ENCODE data around the gene RASGRP1.

Gene RASGRP1

DNA sequence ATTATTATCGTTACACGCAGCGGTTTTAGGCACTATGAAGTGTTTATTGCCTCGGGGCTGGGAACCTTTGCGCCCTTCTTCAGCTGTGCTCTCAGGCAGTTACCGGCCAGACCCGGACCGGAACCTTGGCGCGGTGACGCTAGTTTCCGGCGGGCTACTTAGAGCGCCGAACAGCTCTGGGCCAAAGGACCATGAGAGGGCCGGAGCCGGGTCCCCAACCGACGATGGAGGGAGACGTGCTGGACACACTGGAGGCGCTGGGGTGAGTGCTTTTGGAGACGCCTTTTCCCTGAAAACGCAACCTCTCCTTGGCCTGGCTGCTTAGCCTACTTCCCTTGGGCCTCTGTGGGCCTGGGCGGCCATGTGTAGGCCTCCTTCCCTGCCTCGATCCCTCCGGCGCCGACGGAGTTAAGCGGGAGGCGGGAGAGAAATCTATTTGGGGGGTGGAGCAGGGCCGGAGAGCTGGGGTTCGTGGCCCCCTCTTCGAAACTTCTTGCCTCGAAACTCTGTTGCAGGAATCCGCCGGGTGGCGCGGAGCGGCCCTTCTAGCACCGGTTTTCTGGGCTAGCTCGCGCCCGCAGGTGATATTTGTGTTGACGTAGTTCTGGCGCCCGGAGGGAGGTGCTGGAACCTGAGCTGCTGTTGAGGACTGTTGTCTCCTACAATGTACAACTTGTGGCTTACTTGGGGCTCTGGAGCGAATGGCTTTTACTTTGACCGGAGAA lies 110.5 kb downstream of the RASGRP1 start, which contains the start of gene FAM98B:
Gene FAM98B, plus strand, starts transcription at position 157 of the 725 bp plus-strand sequence. Its CDS starts 35 bp downstream, at position 192.
- DNase-seq = peak; percentile 90

DNA sequence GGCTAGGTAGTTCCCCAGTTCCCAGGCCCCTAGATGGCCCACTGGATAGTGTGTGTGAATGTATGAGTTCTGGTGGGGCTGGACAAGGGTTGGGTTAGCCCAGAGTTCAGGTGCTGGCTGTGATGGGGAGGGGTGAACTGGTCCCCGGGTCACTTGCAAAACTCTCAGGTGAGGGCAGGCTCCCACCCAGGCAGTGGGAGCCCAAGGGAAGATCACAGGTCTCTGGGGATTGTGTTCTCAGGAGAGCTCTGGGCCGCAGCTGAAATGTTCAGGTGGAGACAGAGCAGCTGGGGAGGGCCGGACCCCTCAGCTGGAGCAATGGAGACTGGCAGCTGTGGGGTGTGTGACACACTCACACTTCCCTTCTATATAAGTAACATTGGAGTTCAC lies 123.5 kb downstream of the RASGRP1 start:
- DNase-seq = no peak

DNA sequence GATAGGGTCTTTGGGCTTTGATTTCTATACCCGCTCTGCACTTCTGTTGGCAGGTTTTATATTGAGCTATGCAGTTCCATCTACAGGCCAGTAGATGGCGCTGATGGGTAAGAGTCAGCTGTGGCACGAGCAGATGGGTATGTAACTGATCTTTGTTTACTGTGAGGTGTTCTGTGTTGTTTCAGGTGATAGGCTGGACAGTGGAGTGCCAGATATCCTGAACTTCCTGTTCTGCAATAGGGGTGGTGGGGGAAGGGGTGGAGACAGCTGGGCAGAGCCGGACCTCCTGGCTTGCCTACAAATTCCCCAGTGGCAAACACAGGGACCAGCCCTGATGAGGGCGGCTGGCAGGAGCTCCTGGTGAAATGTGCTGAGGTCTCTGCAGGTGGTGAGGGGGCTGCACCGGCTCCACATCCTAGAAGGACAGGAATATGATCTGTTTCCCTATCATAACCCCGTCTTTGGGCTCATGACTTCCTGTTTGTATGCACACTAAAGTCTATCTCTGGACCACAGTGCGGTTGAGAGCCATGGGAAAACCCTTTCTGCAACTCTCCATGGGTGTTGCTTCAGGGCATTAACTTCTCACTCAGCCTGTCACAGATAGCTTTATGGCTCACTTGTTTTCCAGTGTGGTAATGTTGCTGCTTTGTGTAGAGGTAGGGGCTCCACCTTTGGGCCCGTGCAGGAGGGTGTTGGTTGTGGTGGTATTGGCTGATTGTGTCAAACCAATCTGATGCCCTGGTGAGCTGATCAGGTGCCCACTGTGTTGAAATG lies 124.1 kb downstream of the RASGRP1 start:
- peak; percentile 51 for DNase-seq

Data from suppressor macrophage treated with lipopolysaccharide for 4 hours (primary cell).